Measurements from ENCODE around the gene AP2A1.

DNA sequence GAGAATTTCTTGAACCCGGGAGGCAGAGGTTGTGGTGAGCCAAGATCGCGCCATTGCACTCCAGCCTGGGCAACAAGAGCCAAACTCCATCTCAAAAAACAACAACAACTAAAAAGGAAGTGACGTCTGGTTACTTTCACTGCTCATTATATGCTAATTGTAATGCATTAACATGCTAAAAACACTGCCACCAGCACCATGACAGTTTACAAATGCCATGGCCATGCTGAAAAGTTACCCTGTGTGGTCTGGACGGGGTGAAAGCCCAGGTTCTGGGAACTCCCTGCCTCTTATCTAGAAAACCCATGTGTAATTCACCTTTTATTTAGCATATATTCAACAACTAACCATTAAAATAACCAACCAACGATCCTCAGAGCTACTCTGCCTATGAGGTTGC, 47.8 kb upstream of the AP2A1 start:
- TF ChIP-seq MYC (IDR thresholded peaks at IDR 0.05; ENCODE audit: low read depth, low read length) (no peak), POLR2A (IDR thresholded peaks at IDR 0.05; ENCODE audit: low read depth, low read length) (no peak)
